ENCODE results near the gene BBX.
"Not testable (repeated sequence)": the region's sequence is repeated elsewhere in the genome, so short reads cannot be mapped to it uniquely, and the experiment has no call there.

The BBX gene

DNA sequence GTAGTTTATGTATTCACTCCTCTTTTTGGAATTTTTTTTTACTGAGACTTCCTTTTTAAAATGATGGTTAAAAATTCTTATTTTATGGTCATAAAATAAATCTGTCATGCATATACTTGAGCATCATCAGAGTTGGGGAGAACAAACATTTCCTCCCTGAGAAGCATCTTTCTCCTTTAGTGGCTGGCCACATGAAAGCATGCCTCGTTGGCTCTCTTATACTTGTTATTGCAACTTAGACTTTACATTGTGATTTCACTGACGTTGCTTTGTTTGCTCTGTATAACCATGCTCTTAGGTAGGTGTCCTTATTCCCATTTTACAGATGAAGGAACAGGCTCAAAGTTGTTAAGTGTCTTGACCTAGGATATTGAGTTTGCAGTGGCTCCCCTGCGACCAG lies 18.1 kb downstream of the BBX start:
- no peak overlapping the region for H3K4me3 ChIP-seq (ENCODE audit: low read depth, low read length)

DNA sequence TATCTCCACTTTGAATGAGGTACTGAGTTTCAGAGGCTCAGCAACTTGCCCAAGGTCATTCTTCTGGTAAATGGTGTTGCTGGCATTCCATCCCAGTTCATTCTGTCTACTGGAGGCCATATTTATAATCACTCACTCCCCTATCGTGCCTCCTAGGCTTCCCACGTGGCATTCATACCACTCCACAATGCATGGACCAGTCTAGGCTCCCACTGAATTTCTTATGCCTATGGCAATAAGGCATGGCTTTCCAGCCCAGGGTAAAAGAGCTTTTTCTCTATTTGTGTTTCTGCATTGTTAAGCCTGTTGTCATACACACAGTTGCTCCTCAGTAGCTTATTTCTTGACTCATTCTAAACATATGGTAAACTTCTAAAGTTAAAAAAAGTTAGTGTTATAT lies 19.9 kb downstream of the BBX start:
- no peak overlapping the region for H3K4me3 ChIP-seq (ENCODE audit: low read depth, low read length)

GRCh38 chr3:107543666-107544065 lies 20.9 kb downstream of the BBX start:
- no peak overlapping the region for H3K4me3 ChIP-seq (ENCODE audit: low read depth, low read length)

DNA sequence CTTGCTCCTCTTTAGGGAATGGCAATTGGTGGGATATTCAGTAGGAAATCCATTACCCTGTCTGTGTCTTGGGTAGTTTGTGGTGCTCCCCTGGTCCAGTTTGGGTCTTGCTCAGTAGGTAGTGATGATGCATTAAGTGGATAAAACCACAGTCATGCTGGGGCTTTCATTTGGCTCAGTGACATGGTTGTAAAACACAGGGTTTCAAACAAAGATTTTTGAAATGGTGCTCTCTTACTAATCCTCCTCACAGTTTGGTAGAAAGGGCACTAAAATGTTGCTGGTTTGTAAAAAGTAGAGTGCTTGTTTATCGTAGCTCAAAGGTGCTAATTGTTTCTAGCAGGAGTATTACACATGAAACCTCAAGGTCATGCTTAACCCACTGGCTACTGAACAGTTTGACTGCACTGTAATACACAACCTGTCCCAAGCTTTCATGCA lies 22.9 kb downstream of the BBX start:
- no peak overlapping the region for H3K4me3 ChIP-seq (ENCODE audit: low read depth, low read length)

GRCh38 chr3:107548601-107549000 lies 25.8 kb downstream of the BBX start:
- no peak overlapping the region for H3K4me3 ChIP-seq (ENCODE audit: low read depth, low read length)

DNA sequence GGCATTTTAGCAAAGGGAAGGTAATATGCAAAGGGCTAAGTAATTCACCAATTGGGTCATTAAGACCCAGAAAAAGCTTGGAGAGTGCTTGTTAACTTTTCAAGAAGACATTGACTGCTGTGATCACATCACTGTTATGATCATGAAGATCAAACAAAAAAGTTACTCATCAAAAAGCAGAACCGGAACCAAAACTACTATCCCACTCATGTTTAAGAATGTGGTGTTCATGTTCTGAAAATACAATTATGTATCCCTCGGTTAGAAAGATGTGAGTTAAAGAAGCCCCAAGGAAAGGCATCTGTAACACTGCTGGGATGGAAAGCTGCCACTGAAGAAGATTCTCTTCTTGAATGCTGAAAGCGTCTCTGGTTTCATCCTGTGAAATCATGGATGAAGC lies 32.6 kb downstream of the BBX start:
- no peak overlapping the region for H3K4me3 ChIP-seq (ENCODE audit: low read depth, low read length)

DNA sequence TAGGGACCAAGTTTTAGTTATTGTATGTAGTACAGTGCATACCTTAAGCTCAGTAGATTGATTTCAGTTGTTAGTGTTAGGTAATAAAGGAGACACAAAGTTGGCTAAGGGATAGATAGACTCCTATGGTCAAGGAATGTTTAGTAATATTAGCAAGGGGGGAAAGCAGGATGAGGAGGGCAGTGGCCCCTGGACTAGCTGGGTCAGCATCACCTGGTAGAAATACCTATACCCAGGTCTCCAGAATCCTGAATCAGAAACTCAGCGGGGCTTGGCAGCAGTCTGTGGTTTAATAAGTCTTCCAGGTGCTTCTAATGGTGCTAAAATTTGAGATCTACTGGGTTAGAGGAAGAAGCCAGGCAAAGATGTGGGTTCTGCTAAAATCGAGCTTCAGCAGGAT lies 35.0 kb downstream of the BBX start:
- H3K4me3 ChIP-seq (ENCODE audit: low read depth, low read length), result no peak overlapping the region

- H3K4me3 ChIP-seq (ENCODE audit: low read depth, low read length), result no peak overlapping the region
Observed at GRCh38 chr3:107560166-107560565, 37.4 kb downstream of the BBX start.

DNA sequence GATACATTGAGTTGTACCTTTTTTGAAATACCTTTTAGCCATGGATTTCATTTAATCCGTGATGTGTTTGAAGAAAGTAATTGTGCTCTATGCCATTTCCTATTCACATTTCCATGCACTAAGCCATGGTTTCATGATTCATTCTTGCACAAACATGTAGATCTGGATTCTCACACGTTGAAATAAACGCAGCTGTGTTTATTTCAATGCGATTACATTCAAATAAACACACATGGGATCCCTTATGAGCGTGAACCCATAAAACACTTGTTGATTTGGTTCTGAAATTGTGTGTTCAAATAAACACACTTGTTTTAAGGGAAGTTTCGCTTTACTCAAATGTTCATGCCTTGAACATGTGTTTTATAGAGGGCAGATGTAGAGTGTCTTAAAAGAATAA lies 39.2 kb downstream of the BBX start:
- no peak overlapping the region for H3K4me3 ChIP-seq (ENCODE audit: low read depth, low read length)

GRCh38 chr3:107562969-107563529 lies 40.3 kb downstream of the BBX start:
- H3K4me3 ChIP-seq (ENCODE audit: low read depth, low read length), result no peak overlapping the region

- H3K4me3 ChIP-seq (ENCODE audit: low read depth, low read length), result not testable (repeated sequence)
Observed at GRCh38 chr3:107565244-107565643, 42.5 kb downstream of the BBX start.

- not testable (repeated sequence) for H3K4me3 ChIP-seq (ENCODE audit: low read depth, low read length)
Observed at GRCh38 chr3:107571089-107571488, 48.3 kb downstream of the BBX start.

GRCh38 chr3:107571492-107571891 lies 48.7 kb downstream of the BBX start:
- H3K4me3 ChIP-seq (ENCODE audit: low read depth, low read length), result not testable (repeated sequence)

- no peak overlapping the region for H3K4me3 ChIP-seq (ENCODE audit: low read depth, low read length)
Observed at GRCh38 chr3:107574650-107575049, 51.9 kb downstream of the BBX start.

DNA sequence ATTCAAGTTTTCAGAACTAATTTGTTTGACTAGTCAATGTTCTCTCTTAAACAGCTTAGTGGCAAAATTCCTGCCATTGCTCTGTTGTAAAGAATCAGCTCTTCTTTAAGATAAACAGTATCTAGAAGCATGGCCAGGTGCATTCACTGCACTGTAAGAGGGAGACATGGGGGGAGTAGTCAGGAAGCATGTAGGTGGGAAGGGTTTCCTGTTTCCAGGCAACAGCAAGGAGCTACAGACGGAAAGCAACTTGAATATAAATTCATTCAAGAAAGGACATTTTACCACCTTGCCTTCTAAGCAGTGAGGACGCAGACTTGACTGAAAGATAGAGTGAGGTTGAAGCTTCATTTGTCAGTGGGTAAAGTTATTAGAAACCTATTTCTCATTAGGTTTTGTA lies 55.3 kb downstream of the BBX start:
- H3K4me3 ChIP-seq (ENCODE audit: low read depth, low read length), result no peak overlapping the region

DNA sequence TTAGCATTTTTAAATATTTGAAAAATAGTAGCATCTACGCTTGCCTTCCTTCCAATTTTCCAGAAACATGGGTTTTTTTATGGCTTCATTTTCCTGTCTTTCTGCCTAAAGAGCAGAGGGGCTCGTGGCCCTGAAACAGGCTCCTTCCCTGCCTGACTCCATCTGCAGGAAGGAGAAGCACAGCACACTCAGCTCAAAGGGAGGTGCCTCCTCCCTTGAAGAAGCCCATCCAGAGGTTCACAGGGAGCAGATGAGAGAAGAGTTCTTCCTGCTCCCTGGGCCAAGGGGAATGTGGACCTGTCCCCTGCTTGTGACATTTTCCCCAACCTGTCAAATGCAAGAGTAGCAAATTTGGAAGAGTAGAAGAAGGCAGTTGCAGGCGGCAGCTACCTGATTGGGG lies 55.8 kb downstream of the BBX start:
- no peak overlapping the region for H3K4me3 ChIP-seq (ENCODE audit: low read depth, low read length)

DNA sequence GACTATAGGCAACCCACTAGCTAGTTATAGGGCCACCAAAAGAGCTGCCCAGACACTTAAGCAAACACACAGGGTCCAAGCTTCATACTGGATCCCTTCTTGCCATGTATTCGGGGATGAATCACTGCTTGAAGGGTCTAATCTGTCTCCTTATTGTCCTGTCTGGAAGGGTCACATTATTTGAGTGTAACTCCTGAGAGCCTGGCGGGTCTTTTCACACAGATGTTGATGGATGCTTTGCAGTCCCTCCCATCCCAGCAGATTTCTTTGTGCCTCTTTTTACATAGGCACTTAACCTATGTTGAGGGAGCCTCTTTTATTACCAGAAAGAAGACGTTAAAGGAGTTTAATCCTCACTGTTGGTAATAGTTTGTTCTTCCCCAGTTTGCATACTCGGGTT lies 56.6 kb downstream of the BBX start:
- no peak overlapping the region for H3K4me3 ChIP-seq (ENCODE audit: low read depth, low read length)

GRCh38 chr3:107581230-107581629 lies 58.5 kb downstream of the BBX start:
- H3K4me3 ChIP-seq (ENCODE audit: low read depth, low read length), result no peak overlapping the region

DNA sequence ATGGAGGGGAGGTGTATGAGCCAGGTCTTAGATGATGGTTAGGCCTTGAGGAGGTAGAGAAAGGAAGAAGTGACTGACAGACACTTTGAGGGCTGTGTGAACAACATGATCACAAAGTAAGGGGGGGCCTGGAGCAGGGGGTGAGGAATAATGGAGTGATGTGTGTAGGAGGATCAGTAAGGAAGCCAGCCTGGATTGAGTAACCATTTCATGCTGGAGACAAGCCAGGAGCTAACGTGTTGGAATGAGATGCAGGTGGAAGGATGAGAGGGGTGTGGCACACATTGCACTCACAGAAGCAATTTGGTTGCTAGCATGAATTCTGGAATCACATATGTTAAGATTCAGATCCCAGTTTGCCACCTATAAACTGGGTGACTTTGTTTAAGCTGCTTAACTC lies 65.5 kb downstream of the BBX start:
- H3K4me3 ChIP-seq (ENCODE audit: low read depth, low read length), result no peak overlapping the region

DNA sequence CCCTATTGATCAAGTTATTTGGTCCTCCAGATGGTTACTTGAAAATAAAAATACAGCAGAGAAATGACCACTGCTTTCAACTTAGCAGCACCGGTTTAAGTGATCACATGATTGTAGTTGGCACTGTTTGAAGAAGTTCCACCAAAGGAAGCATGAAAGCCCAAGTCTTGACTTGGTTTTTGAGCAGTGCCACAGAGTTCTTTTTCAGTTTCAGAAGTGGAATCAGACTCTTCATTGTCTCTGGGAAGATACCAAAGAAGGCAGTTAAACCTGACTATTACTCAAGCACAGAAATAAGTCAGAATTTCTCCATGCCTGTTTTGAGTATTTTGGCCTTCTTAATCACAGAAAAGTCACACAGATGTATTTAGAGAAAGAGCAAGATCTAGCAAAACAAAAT lies 66.7 kb downstream of the BBX start:
- no peak overlapping the region for H3K4me3 ChIP-seq (ENCODE audit: low read depth, low read length)

DNA sequence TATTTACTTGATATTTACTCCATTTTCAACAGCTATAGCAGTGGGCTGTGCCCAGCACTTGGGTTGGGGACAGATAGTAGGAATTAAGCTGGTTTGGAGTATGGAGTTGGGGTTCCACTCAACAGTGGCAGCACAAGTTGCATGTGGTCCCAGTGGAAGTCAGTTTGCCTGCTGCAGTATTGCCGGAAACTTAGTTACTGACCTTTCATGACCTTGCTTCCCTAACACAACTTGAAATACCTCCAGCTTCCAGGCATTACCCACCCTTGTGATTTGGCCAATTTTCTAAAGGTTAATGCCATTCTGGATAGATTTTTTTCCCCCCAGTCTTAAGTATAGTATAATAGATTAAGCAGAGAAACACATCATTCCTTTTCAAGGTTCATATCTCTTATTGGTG lies 68.0 kb downstream of the BBX start:
- H3K4me3 ChIP-seq (ENCODE audit: low read depth, low read length), result no peak overlapping the region

- H3K4me3 ChIP-seq (ENCODE audit: low read depth, low read length), result no peak overlapping the region
Observed at GRCh38 chr3:107592073-107592472, 69.3 kb downstream of the BBX start.

DNA sequence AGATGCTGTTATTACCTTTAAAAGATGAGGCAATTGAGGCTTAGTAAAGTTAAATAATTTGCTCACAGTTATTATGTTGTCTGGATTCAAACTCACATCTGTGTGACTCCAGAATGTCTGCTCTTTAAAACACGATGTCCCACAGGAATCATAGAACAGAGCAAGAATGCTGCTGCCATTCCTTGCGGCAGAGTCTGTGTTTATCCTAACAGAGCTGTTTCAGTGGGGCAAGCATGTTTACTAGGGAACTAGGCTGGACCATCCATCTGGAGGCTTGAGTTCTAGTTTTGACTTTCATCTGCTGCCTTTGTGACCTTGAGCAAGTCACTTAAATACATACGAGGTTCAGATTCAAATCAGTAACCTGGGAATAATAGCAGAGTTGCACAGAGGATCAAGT lies 72.1 kb downstream of the BBX start:
- no peak overlapping the region for H3K4me3 ChIP-seq (ENCODE audit: low read depth, low read length)

DNA sequence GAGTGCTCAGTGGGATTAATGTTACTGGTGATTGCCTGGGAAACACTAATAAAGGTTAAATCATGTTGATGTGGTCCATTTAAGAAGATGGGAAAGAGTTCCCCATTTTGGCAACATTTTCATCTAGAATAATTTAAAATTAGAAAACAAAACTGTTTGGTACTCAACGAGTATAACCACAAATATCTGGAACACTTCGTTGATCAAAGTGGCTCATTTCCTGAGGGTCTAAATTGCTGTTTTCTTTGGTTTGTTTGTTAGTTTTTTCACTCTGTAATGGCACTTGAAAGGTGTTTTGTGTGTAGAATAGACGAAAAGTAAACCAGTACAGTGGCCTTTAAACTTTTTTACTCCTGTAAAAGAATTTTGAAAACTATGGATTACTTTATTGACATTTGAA lies 73.9 kb downstream of the BBX start:
- H3K4me3 ChIP-seq (ENCODE audit: low read depth, low read length), result no peak overlapping the region
